Activated T-cell treated with anti-CD3 and anti-CD28 coated beads, Interleukin-2, amount 50 U/mL, for 72 hours (primary cell): ENCODE results near the gene CDC45. TPM values are rescaled to one million over a fixed set of nuclear protein-coding genes. Genes with fewer than 3 reads are reported as not detected.

Experiments used
- ATAC-seq, 2 donors: fragments of 150-1000 bp; cut with Tn5 transposase; replicated peaks in 1 of 2; 2 replicates each; pipeline ENCODE4 v1.10.0; 2021; ENCODE audit warnings: moderate library complexity in 2 of 2, mild to moderate bottlenecking in 1 of 2
- DNase-seq, 2 donors: peaks; one replicate each; pipeline ENCODE4 v3.0.0; 2021 to 2022; ENCODE audit warnings: mixed read lengths in 1 of 2
- H3K27ac Mint-ChIP-seq: one replicate; pipeline ENCODE4 v1.8.0; 2022; ENCODE audit warnings: mild to moderate bottlenecking, moderate library complexity, mixed read lengths
- H3K27me3 Mint-ChIP-seq: one replicate; pipeline ENCODE4 v1.8.0; 2022; ENCODE audit warnings: low read depth, mixed read lengths
- H3K36me3 Mint-ChIP-seq, 2 donors: one replicate each; pipeline ENCODE4 v1.8.0; 2022; ENCODE audit warnings: mixed read lengths in 2 of 2, mild to moderate bottlenecking in 1 of 2; ENCODE audit not compliant: insufficient read depth in 2 of 2
- H3K4me1 Mint-ChIP-seq: one replicate; pipeline ENCODE4 v1.8.0; 2022; ENCODE audit warnings: low read depth, mixed read lengths
- H3K4me3 Mint-ChIP-seq, 2 donors: one replicate each; pipeline ENCODE4 v1.8.0; 2022; ENCODE audit warnings: mild to moderate bottlenecking in 2 of 2, mixed read lengths in 2 of 2, moderate library complexity in 2 of 2
- H3K9me3 Mint-ChIP-seq, 2 donors: one replicate each; pipeline ENCODE4 v1.8.0; 2022; ENCODE audit warnings: mixed read lengths in 2 of 2
- total RNA-seq, 2 donors: library from RNA; stranded (reverse); gene quantifications; one replicate each; pipeline ENCODE4 v1.2.3, GENCODE V29; 2022

Gene CDC45
- total RNA-seq, 2 donors from 2014 or later = 119 to 144 TPM

GRCh38 chr22:19466126-19466716 lies 13.5 kb upstream of the CDC45 start:
- Mint-ChIP-seq H3K9me3 (no peaks in the 10 kb centered on the region), H3K4me1 (no peaks in the 10 kb centered on the region), H3K27ac (no peak overlapping the region), H3K4me3 (no peak overlapping the region), H3K36me3 (peaks cover 2 to 25% of the 10 kb centered on the region in 2 donors), H3K27me3 (no peaks in the 10 kb centered on the region)
- ATAC-seq (no peak), DNase-seq (no peak)

- no peaks in the 10 kb centered on the region for H3K27me3 Mint-ChIP-seq
- no peak for ATAC-seq
- H3K36me3 Mint-ChIP-seq = peaks cover 5 to 26% of the 10 kb centered on the region in 2 donors
- H3K9me3 Mint-ChIP-seq = no peaks in the 10 kb centered on the region
- H3K4me3 Mint-ChIP-seq = no peak overlapping the region
- no peak for DNase-seq
- no peak overlapping the region for H3K27ac Mint-ChIP-seq
- H3K4me1 Mint-ChIP-seq = no peaks in the 10 kb centered on the region
Observed at GRCh38 chr22:19466848-19467752, 12.6 kb upstream of the CDC45 start.

- ATAC-seq = no peak
- Mint-ChIP-seq H3K36me3 (peaks cover 5 to 27% of the 10 kb centered on the region in 2 donors), H3K4me1 (no peaks in the 10 kb centered on the region), H3K27ac (no peak overlapping the region), H3K9me3 (no peaks in the 10 kb centered on the region), H3K4me3 (no peak overlapping the region), H3K27me3 (no peaks in the 10 kb centered on the region)
- no peak for DNase-seq
Observed at GRCh38 chr22:19467912-19468311, 11.8 kb upstream of the CDC45 start.

- no peak overlapping the region for H3K27ac Mint-ChIP-seq
Observed at GRCh38 chr22:19469421-19469820, 10.3 kb upstream of the CDC45 start.

DNA sequence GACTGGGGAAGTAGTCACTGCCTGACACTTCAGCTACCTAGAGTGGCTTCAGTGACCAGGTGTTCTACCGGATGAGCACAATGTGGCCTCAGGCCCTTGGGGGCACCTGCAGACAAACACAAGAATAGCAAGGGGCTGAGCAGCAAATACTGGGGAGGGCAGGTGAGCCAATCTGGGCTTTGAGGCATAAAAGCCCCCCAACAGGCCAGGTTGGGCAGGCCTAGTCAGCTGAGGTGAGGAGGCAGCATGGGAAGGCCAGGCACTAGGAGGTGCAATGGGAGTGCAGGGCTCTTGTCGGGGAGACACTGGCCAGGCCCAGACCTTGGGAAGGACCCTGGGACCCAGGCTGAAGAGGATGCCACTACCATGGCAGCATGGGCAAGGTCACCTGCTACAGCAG lies 9.7 kb upstream of the CDC45 start:
- H3K9me3 Mint-ChIP-seq = no peaks in the 10 kb centered on the region
- H3K27ac Mint-ChIP-seq = peak overlapping the region; percentile 48
- ATAC-seq = no peak
- H3K4me1 Mint-ChIP-seq = no peaks in the 10 kb centered on the region
- no peaks in the 10 kb centered on the region for H3K27me3 Mint-ChIP-seq
- H3K4me3 Mint-ChIP-seq = no peak overlapping the region
- peaks cover 5 to 24% of the 10 kb centered on the region in 2 donors for H3K36me3 Mint-ChIP-seq
- no peak for DNase-seq

More at GRCh38 chr22:19469421-19469820, 10.3 kb upstream of the CDC45 start:
- no peak overlapping the region for H3K4me3 Mint-ChIP-seq
- DNase-seq (no peak), ATAC-seq (no peak)
- no peaks in the 10 kb centered on the region for H3K4me1 Mint-ChIP-seq
- H3K36me3 Mint-ChIP-seq = peaks cover 5 to 26% of the 10 kb centered on the region in 2 donors
- H3K27me3 Mint-ChIP-seq = no peaks in the 10 kb centered on the region
- no peaks in the 10 kb centered on the region for H3K9me3 Mint-ChIP-seq

DNA sequence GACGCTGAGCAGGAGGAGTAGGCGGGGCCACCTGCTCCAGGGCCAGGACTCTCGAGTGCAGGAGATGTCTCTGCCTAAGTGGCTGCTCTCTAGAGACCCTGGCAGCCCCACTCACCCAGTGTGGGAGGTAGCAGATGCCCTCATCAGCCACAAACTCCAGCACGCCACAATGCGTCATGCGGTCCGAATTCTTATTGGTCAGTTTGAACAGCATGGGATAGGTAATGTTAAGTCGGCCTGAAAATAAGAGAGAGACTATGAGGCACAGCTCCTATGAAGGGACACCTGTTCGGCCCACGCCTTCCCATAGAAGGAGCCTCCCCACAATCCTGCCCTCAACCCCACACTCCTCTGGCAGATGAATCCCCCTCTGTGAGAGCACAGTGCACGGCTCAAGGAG lies 8.1 kb upstream of the CDC45 start:
- no peaks in the 10 kb centered on the region for H3K9me3 Mint-ChIP-seq

GRCh38 chr22:19472233-19472632 lies 7.5 kb upstream of the CDC45 start:
- DNase-seq = no peak
- no peak overlapping the region for H3K4me3 Mint-ChIP-seq
- no peaks in the 10 kb centered on the region for H3K27me3 Mint-ChIP-seq
- H3K36me3 Mint-ChIP-seq = peaks cover 5 to 14% of the 10 kb centered on the region in 2 donors
- ATAC-seq = no peak
- no peaks in the 10 kb centered on the region for H3K9me3 Mint-ChIP-seq
- peaks cover 16% of the 10 kb centered on the region for H3K4me1 Mint-ChIP-seq
- peak overlapping the region; percentile 34 for H3K27ac Mint-ChIP-seq

More for the DNA sequence above, 8.1 kb upstream of the CDC45 start:
- Mint-ChIP-seq H3K27ac (no peak overlapping the region), H3K4me1 (peaks cover 10% of the 10 kb centered on the region), H3K36me3 (peaks cover 5 to 15% of the 10 kb centered on the region in 2 donors), H3K27me3 (no peaks in the 10 kb centered on the region), H3K4me3 (no peak overlapping the region)
- no peak for DNase-seq
- ATAC-seq = no peak

DNA sequence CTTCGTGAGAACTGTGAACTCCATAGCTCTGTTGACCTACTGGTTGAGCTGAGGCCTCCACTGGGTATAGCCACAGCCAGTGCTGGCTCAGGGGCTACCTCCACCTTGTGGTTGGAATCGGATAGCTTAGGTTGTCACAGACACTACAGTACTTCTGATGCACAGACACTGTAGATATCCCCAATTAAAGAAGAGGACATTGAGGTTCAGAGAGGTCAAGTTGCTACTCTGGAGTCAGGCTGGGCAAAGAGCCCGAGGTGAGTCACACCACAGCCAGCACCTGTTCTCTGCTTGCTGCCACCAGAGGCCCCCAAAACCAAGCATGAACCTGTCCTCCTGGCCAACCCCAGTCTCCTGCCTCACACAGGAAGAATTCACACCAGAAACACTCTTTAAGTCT lies 6.1 kb upstream of the CDC45 start:
- Mint-ChIP-seq H3K4me1 (peaks cover 27% of the 10 kb centered on the region), H3K9me3 (no peaks in the 10 kb centered on the region), H3K36me3 (peaks cover 5 to 11% of the 10 kb centered on the region in 2 donors), H3K27me3 (no peaks in the 10 kb centered on the region), H3K4me3 (no peak overlapping the region), H3K27ac (no peak overlapping the region)
- DNase-seq (no peak), ATAC-seq (no peak)

GRCh38 chr22:19476023-19476422 lies 3.7 kb upstream of the CDC45 start:
- Mint-ChIP-seq H3K4me1 (peaks cover 35% of the 10 kb centered on the region), H3K9me3 (no peaks in the 10 kb centered on the region), H3K27ac (peak overlapping the region; percentile 48), H3K36me3 (peaks cover 8 to 17% of the 10 kb centered on the region in 2 donors), H3K4me3 (peak overlapping the region in 1 of 2 donors; percentile 13), H3K27me3 (no peaks in the 10 kb centered on the region)
- no peak for ATAC-seq
- DNase-seq = no peak

DNA sequence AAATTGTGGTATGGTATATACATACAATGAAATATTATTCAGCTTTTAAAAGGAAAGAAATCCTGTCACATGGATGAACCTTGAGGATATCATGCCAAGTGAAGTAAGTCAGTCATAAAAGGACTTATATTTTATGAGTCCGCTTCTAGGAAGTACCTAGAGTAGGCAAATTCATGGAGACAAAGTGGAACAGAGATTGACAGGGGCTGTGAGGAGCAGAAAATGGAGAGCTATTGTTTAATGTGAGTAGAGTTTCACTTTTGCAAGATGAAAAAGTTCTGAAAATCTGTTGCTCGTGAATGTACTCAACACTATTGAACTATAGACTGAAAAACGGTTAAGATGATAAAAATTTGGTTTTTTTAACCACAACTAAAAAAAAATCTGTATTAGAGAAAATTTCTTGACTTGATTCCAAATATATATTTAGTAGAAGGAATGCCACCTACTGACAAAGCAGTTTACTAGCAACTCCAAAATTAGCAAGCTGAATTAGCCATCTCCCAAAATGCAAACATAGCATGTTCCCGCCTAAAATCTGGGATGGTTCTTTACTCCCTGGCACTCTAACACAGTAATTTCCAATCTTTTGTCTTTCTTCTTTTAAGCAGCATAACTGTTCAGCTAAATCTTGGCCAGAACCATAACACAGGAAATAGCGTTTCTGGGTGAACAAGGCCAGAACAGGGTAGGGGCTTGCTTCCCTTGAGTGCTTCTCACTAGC lies 2.2 kb upstream of the CDC45 start:
- peaks cover 5 to 14% of the 10 kb centered on the region in 2 donors for H3K36me3 Mint-ChIP-seq
- peak overlapping the region; percentile 94 for H3K27ac Mint-ChIP-seq
- peak overlapping the region; percentile 87 to 100 for H3K4me3 Mint-ChIP-seq

GRCh38 chr22:19478045-19478900 lies 1.4 kb upstream of the CDC45 start:
- ATAC-seq (no peak), DNase-seq (peak in 1 of 2 donors; percentile 20)
- H3K36me3 Mint-ChIP-seq = peaks cover 5 to 20% of the 10 kb centered on the region in 2 donors
- peak overlapping the region; percentile 25 for H3K27ac Mint-ChIP-seq
- no peaks in the 10 kb centered on the region for H3K9me3 Mint-ChIP-seq
- H3K4me1 Mint-ChIP-seq = peaks cover 44% of the 10 kb centered on the region
- peak overlapping the region; percentile 87 to 100 for H3K4me3 Mint-ChIP-seq
- no peaks in the 10 kb centered on the region for H3K27me3 Mint-ChIP-seq

More for the DNA sequence above, 2.2 kb upstream of the CDC45 start:
- Mint-ChIP-seq H3K4me1 (peaks cover 40% of the 10 kb centered on the region), H3K9me3 (no peaks in the 10 kb centered on the region), H3K27me3 (no peaks in the 10 kb centered on the region)
- ATAC-seq (no peak), DNase-seq (no peak)

DNA sequence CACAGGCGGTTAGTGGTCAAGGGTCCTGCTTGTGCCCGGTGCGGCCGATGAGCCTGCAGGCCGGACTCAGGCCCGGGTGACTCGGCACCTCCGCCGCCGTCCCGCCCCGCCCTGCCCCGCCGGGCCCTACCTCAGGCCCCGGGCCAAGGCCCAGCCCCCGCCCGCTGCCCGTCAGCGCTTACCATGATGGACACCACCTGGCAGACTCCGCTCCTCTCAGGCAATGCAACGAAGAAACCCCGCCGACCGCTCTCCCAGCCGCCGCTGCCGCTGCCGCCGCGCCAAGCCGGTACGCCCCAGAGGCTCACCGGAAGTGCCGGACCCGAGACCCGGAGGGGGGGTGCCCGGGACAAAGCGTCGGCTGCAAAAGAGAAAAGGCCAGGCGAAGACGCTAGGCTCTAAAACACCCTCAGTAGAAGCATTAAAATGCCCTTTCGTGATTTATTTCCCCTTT lies 792 bp upstream of the CDC45 start, which contains the start of gene UFD1:
UFD1 (minus strand) TSS at position 293 of the 454 bp plus-strand sequence; CDS start at position 185, 108 bp downstream.
- DNase-seq (peak; percentile 88 to 89), ATAC-seq (peak; percentile 66 to 75)
- Mint-ChIP-seq H3K4me3 (peak within 1 kb of the TSS; percentile 87 to 100), H3K36me3 (peaks cover 8 to 25% of the 10 kb centered on the region in 2 donors), H3K27ac (peak within 1 kb of the TSS; percentile 99), H3K9me3 (no peaks in the 10 kb centered on the region), H3K27me3 (no peaks in the 10 kb centered on the region), H3K4me1 (peaks cover 51% of the 10 kb centered on the region)
